SIG-M5 treated with dmso at 0.1 percent for 504 hours (cell line): Measurements from ENCODE around the gene SLC25A45.
"Not testable (repeated sequence)": the region's sequence is repeated elsewhere in the genome, so short reads cannot be mapped to it uniquely, and the experiment has no call there.

Source experiments
- DNase-seq: peaks from one replicate; lab custom pipeline; 2025; ENCODE audit not compliant: unreplicated experiment; lab: John Stamatoyannopoulos, UW

Gene SLC25A45

DNA sequence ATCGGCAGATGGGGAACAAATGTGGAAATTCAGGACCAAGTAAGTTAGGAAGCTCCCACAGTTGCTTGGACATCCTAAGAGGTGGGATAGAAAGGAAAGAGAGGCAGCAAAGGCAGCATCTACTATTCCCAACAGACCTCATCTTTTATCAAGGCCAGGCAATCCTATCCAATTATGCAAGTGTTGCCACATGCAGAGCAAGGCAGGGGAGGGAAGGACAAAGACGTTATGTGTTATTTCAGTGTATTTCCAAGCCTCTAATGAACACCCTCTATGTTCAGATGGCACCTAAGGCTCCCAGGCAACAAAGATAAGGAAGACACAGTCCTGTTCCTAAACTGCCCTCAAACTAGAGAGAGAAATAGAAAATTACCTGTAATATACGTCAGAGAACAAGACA lies 18.7 kb downstream of the SLC25A45 start:
- no peak for DNase-seq

DNA sequence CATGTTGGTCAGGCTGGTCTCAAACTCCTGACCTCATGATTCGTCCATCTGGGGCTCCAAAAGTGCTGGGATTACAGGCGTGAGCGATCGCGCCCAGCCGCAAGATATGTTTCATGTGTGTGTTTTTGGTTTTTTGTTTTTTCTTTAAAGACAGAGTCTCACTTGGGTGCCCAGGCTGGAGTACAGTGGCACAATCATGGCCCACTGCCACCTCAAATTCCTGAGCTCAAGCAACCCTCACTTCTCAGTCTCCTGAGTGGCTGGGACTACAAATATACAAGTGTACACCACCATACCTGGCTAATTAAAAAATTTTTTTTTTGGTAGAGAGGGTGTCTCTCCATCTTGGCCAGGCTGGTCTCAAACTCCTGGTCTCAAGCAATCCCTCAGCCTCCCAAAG lies 19.5 kb downstream of the SLC25A45 start:
- DNase-seq = no peak

DNA sequence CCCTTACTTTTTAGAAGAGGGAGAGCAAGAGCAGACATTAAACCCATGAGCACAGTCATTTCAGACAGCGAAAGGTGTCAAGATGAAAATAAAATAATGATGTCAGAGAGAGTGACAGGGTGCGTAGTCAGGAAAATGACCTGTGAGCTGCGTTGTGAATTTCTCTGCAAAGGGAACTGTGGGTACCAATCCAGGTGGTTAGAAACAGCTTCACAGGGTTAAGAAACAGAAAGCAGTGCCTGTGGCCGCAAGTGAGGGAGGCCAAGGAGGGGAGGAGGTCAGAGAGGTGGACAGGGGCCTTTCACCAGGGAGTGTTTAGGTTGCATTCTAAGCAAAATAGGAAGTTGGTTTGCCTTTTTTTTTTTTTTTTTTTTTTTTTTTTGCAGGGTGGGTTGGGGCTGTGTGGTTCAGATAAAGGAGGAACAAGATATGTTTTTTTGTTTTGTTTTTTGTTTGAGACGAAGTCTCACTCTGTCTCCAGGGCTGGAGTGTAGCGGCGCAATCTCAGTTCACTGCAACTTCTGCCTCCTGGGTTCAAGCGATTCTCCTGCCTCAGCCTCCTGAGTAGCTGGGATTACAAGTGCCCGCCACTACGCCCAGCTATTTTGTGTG lies 20.0 kb downstream of the SLC25A45 start:
- no peak for DNase-seq

DNA sequence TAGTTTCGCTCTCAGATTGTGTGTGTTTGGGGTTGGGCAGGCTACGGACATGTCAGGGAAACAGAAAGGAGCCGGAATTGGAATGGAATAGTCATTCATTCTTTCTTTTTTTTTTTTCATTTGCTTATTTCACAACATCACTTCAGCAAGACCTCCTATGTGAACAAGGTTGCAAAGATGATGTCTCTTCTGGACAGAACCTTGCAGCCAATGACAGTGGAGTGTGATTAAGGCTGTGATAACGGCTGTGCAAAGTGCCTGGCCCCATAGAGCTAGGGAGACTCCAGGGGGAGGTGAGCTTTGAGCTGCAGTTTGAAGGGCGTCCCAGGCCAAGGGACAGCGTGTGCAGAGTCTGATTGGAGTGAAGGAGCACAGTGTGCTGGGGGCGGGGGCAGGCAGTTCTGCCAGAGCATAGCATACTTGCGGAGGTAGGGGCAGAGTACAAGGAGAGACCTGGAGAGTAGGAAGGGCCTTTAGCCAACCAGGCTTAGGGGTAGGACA lies 24.5 kb downstream of the SLC25A45 start:
- DNase-seq = no peak

DNA sequence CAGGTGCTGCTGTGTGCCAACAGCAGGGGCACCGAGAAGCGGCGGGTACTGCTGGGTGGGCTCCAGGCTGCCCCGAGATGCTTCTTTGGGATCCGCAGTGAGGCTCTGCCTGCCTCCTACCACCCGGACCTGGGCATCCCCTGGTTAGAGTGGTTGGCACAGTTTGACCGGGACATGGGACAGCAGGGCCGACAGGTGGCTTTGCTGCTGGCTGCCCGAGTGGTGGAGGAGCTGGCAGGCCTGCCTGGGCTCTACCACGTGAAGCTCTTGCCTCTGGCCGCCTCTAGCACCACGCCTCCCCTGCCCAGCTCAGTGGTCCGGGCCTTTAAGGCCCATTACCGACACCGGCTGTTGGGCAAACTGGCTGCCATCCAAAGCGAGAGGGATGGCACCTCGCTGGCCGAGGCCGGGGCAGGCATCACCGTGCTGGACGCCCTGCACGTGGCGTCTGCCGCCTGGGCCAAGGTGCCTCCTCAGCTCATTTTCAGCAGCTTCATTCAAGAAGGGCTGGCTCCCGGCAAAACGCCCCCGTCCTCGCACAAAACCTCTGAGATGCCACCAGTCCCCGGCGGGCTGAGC lies 26.0 kb downstream of the SLC25A45 start:
- DNase-seq = no peak

DNA sequence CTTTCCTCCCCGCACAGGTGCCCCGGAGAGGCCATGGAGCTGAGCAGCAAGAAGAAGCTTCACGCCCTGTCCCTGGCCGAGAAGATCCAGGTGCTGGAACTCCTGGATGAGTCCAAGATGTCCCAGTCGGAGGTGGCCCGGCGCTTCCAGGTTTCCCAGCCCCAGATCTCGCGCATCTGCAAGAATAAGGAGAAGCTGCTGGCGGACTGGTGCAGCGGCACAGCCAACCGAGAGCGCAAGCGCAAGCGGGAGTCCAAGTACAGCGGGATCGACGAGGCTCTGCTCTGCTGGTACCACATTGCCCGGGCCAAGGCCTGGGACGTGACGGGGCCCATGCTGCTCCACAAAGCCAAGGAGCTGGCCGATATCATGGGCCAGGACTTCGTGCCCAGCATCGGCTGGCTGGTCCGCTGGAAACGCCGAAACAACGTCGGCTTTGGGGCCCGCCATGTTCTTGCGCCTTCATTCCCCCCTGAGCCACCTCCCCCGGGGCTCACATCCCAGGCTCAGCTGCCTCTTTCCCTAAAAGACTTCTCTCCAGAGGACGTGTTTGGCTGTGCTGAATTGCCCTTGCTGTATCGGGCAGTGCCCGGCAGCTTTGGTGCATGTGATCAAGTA lies 26.6 kb downstream of the SLC25A45 start:
- no peak for DNase-seq

DNA sequence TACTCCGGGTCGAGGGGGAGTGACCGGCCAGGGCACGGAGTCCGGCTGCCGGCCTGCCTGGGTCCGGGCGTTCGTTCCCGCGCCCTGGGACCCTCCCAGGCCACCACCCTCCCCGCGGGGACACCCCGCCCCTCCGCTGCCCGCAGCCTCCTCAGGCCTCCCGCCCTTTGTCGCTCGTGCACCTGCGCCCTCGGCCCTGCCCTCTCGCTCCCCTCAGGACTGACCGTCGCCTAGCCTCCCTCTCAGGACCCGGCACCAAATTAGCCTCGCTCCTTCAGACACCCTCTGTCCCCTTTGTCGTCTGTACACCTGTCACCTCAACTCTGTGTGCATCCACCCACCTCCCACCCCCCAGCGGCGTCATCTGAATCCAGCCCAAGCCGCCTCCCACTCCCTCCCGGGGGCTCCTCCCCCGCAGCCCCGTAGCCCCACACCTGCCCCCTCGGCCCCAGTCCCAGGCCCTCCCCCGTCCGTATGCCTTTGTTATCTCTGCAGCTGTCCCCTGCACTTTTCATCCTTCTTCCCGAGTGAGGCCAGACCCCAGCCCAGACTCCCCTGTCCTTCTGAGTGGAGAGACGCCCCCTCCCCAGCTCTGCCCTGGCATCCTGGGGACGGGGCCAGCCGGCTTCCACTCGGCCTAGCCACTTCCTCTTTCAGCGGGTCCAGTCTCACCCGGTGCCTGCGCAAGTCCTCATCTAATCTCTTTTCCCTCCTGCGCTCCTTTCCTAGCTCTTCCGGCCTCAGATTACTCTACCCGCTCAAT lies 27.3 kb downstream of the SLC25A45 start:
- DNase-seq = peak; percentile 47

DNA sequence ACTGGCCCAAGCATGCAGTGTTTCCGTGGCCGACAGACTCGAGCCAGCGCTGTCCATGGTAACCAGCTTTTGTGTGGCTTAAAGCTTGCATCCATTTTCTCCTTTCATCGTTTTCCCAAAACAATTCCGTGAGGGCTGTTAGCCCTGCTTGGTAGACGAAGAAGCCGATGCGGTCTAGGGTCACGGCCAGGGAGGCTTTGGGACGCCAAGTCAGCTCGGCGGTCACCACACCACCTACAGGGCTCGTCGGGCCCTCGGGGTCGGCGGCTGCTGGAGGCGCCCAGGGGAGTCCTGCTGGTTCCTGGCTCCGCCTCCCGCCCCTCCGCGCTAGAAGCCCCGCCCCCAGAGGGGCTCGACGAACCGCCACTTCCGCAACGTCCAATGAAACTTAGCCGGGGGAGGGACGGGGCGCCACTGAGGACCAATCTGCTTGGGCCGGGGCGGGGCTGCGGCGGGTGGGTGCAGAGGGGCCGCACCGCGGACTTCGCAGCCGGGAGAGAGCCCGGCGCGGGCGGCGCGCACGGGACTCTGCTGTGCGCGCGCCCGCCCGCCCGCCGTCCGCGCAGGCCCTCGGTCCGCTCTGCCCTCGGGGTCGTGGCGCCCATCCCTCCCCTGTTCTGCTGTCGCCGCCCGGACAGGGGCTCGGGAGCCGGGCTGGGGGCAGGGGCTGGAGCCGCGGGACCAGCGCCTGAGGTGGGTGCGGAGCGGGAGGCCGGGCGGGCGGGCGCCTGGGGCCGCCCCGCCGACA lies 28.0 kb downstream of the SLC25A45 start, which contains the start of gene TIGD3:
Gene TIGD3 (plus strand): TSS at position 487 of the 748 bp plus-strand sequence. CDS start 1,058 bp downstream, outside the sequence.
- DNase-seq = peak; percentile 95

DNA sequence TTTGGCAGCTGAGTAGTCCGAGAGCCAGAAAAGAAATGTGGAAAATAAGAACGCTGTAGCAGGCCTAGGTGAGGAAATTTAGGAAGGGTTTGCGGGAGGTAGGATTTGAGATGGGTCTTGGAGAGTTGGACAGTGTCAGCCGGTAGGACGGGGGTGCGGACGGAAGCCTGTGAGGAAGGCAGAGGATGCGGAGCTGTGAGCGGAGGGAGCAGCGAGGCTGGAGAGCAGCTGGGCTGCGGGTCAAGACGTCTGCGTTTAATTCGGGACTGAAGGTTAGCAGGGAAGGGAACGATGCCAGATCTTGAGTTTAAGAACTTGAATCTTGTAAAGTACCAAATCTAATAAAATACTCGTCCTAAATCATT lies 28.6 kb downstream of the SLC25A45 start:
- DNase-seq = no peak

DNA sequence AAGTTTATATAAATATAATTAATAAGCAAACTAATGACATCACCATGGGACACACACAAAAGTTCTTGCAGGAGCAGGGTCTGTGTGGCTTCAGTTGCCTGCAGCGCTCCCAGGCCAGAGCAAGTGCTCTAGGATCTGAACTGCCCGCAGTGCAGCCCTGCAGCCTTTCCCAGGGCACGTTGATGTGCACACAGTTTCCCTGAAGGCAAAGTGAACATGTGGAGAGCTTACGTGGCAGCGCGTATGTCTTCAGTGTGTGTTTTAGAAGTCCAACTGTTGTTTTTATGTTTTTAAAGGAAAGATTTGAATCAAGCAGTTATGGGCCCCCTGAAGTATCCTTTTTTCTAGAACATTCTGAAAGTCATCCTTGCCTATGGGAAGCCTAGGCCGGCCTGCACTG lies 29.1 kb downstream of the SLC25A45 start:
- DNase-seq = no peak

DNA sequence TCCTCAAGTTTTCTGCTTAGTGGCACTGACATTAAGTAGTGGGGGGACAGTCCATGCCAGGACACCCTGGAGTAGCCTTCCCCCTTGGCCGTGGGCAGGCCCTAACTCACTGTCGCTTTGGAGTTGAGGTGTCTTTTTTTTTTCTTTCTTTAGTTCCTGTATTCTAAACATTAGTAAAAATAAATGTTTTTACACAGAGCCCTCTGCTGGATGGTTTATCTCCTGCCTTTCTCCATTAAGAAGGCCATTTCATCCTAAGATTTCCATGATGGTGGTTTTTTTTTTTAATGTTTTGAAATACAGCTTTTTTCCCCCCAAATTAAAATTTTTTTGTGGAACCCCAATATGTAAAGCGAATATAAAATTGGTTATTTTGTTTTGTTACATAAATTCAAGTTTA lies 29.7 kb downstream of the SLC25A45 start:
- DNase-seq = peak; percentile 39

DNA sequence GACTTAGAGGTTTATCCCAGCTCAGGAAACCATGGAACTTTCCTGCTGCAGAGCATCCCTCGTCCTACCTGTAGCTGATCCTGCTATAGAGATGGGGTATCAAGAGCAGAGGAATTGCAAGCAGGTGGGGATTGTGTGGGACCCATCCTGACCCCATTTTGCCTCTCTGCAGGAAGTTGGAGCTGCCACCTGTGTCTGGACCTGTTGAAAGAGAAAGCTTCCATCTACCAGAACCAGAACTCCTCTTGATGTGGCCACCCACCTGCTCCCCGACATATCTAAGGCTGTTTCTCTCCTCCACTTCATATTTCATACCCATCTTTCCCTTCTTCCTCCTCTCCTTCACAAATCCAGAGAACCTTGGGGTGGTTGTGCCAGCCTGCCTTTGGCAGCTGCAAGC lies 30.9 kb downstream of the SLC25A45 start:
- no peak for DNase-seq

DNA sequence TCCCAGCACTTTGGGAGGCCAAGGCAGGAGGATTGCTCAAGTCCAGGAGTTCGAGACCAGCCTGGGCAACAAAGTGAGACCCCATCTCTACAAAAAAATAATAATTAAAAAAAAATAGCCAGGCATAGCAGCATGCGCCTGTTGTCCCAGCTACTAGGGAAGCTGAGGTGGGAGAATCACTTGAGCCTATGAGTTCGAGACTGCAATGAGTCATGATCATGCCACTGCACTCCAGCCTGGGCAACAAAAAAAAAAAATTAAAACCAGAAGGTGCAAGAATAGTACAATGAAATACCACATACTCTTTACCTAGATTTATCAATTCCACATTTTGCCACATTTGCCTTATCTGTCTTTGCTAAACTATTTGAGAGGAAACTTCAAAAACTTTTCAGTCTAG lies 40.6 kb downstream of the SLC25A45 start:
- no peak for DNase-seq

DNA sequence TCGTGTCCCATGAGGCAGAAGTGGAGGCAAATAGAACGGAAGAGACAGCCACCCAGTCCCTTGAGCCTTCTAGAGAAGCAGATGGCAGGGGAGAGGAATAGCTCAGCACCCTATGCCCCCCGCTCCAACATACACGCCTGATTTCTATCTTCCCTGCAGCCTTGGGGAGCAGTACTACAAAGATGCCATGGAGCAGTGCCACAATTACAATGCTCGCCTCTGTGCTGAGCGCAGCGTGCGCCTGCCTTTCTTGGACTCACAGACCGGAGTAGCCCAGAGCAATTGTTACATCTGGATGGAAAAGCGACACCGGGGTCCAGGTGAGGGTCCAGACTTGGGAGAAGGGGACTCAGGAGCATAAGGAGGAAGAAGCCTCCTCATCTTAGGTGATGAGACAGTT lies 42.2 kb downstream of the SLC25A45 start:
- no peak for DNase-seq

DNA sequence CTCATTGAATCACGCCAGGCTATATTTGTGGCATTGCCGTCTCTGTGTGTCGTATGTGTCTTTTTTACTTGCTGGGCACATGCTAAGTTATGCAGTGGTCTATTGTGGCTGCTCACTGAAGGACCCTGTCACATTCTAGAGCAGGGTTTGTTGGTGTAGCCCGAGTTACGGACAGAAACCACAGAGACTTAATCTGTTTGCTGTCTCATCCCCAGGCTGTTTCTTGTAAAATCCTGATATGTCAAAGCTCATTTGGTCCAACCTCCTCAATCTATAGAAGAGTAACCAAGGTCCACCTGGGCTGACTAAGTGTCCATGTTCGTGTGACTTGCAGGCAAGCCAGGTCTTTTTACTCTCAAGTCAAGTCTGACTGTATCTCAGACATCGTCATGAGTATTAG lies 43.8 kb downstream of the SLC25A45 start:
- DNase-seq = no peak

DNA sequence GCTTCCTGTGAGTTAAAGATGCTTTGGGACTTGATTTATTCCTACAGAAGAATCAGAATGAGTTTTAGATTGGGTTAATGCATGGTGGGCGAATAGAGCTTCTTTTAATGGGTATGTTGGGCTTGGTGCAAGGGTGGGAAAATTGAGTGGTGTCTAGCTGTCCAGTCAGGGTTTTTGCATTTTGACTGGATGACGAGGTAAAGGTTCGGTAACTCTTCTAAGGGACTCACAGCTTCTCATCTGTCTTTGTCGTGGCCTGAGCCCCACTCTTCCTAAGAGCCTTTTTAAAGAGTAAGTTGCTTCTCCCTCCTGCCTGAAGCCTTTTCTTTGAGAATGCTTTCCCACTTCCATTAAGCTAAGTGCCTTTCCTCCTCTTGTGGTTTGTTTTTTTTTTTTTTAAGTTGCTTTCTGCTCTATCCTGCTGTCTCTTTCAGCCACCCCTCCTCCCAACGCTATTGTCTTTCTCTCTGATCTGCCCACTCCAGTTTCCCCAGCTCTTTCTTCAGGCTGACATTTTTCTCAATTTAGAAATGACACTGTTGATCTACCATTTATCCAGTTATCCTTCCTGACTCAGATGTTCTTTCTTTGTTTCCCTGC lies 47.6 kb downstream of the SLC25A45 start:
- DNase-seq = no peak

DNA sequence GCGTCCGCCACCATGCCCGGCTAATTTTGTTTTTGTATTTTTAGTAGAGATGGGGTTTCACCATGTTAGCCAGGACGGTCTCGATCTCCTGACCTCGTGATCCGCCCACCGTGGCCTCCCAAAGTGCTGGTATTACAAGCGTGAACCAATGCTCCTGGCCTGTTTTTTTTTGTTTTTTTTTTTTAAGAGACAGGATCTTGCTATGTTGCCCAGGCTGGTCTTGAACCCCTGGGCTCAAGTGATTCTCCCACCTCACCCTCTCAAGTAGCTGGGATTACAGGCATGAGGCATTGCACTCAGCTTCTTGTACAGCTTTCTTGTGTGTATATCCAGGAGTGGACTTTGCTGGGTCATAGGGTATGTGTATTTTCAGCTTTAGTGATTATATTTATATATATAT lies 49.9 kb downstream of the SLC25A45 start:
- DNase-seq = not testable (repeated sequence)

DNA sequence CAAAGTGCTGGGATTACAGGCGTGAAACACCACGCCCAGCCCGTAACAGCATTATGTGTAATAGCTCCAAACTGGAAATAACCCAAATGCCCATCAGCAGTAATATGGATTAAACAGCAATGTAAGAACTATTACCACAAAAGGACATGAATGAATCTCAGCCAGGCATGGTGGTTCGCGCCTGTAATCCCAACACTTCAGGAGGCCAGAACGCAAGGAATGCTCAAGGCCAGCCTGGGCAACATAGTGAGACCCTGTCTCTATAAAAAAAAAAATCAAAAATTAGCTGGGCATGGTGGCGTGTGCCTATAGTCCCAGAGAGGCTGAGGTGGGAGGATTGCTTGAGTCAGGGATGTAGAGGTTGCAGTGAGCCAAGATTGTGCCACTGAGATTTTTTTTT lies 51.9 kb downstream of the SLC25A45 start:
- no peak for DNase-seq

DNA sequence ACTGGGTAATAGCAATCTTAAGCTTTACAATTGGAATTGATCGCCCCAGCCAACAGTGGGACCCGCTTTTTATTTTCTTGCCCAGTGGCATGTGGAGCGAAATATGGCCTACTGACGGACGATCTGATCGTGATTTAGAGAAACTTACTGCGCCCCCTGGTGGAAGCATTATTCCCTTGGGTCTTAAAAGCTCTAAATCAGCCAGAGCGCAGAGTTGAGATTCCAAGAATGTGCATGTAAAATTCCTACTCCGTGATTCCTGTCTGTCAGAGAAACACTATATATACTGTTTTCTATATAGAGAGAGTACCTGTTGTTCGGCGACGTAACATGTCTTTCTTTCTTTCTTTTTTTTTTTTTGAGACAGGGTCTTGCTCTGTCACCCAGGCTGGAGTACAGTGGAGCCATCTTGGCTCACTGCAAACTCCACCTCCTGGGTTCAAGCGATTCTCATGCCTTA lies 52.5 kb downstream of the SLC25A45 start:
- peak; percentile 75 for DNase-seq

DNA sequence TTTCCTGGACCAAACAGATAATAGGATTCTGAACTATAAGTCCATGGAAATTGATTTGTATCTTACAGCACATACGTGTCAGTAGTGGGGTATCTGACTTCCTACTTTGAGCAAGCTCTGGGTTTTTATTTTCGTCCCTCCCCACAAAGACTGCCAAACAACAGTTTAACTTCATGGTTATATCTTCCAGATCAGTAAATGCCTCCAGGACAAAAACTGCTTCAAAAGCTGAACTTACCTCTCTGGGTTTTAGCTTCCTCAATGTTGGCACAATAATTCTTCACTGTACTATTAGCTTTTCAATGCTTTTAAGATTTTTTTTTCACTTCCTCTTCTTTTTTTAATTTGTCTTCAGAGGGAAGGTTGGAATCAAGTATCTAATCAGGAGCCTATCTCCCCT lies 53.0 kb downstream of the SLC25A45 start:
- DNase-seq = no peak

DNA sequence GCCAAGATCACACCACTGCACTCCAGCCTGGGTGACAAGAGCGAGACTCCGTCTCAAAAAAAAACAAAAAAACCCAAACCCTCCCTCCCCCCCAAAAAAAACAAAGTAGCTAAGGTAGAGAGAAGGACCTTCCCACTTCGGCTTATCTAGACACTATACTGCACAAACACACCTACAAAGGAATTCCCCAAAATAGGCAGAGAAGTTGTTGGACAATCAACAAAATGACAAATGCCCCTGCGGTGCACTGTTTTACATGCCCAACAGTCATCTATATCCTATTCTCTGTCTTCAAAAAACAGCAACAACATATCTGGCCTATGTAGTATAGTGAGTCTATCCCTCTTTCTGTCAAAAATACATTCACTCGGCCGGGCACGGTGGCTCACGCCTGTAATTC lies 55.4 kb downstream of the SLC25A45 start:
- no peak for DNase-seq
